Measurements from ENCODE around the gene CCSER1.
"Not testable (repeated sequence)": the region's sequence is repeated elsewhere in the genome, so short reads cannot be mapped to it uniquely, and the experiment has no call there.

CCSER1 gene

DNA sequence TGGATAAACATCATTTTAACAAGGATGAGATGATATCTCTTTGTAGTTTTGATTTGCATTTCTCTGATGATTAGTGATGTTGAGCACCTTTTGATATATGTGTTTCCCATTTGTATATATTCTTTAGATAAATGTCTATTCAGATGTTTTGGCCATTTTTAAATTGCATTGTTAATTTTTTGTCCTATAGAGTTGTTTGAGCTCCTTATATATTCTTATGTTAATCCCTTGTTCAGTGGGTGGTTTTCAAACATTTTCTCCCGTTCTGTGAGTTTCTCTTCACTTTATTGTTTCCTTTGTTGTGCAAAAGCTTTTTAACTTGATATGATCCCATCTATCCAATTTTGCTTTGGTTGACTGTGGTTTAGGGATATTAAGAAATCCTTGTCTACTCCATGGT, 606.0 kb downstream of the CCSER1 start:
- DNase-seq: no peak

DNA sequence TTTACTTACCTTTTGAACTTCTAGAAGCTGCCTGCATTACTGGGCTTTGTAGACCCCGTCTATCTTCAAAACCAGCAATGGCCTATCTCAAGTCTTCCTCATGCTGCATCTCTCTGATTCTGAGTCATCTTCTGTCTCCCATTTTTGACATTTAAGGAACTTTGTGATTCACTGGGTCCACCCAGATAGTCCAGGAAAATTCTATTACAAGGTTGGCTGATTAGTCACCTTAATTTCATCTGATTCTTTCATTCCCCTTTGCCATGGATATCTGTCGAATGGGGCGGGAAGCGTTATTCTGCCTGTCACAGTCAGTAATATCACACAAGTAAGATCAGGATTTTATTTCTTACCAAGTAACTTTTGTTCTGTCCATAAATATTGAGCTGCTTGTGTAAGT, 618.0 kb downstream of the CCSER1 start:
- no peak for DNase-seq

DNA sequence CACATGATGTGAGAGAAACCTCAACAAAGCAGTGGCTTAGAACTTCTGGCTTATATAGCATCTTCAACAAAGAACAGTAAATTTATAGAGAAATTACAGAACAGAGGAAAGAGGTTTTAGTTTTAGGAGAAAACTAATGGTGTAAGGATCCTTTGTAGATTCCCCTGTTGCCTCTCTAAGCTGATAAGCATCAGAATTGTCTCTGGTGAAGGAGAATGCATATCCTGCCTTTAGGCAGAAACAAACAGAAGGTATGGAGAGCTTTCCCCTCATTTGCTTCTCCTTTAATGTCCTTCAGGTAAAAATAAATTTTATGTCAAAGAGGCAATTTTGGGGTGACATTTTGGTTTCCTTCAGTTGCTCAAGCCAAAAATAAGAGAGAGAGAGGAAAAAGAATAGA, 625.9 kb downstream of the CCSER1 start:
- DNase-seq: no peak

GRCh38 chr4:90757534-90758060, 630.4 kb downstream of the CCSER1 start:
- no peak for DNase-seq

DNA sequence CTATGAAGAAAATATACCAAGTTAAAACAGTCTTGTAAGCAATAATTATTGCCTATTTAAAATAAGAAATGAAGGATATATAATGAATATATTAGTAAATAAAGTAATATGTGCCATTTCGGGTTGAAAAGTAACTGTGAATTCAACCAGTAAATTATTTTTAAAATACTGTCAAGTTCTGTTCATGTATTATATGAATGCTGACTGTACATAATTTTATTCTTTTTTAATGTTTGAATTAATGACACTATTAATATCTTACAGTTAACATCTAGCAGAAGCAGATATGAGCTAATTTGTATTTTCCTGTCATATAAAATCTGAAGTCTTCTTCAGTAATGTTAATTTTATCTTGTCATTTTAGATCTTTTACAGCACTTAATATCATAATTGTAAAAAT, 632.9 kb downstream of the CCSER1 start:
- DNase-seq: no peak

GRCh38 chr4:90766837-90767236, 639.6 kb downstream of the CCSER1 start:
- DNase-seq: no peak

- no peak for DNase-seq
These were observed 642.1 kb downstream of the CCSER1 start for GRCh38 chr4:90769251-90769650.

DNA sequence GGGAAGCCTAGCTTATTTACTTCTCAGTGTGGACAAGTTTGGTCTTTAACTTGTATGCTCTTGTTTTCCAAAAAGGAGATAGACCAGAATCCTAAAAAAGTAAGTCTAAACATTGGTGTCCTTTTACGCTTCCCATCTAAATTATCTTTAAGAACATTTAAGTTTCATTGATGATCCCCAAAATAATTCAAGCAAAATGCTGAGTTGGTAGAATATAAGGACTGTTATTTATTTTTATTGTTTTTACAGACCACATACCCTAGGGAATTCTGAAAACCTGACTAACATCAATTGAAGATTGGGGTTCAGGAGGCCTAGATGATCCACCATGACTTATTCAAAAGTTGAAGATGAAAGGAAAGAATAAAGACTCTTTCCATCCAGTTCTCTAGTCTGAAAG, 653.0 kb downstream of the CCSER1 start:
- DNase-seq: no peak

DNA sequence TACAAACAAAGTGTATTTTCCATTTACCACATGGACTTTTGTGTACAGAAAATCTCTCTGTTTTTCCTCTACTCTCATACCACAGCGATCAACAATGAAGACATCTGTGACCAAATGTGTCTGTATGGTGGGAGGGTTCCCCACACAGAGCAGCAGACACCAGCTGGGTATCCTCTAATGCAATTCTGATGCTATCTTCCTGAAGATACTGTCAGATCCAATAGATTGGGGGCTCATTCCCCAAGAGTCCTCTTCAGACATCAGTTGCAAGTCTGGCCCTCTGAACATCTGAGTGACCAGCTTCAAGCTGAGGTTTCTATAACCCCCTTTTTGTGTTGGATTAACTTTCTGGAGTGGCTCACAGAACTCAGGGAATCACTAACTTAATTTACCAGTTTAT, 659.4 kb downstream of the CCSER1 start:
- no peak for DNase-seq

GRCh38 chr4:90792696-90793095, 665.5 kb downstream of the CCSER1 start:
- no peak for DNase-seq

DNA sequence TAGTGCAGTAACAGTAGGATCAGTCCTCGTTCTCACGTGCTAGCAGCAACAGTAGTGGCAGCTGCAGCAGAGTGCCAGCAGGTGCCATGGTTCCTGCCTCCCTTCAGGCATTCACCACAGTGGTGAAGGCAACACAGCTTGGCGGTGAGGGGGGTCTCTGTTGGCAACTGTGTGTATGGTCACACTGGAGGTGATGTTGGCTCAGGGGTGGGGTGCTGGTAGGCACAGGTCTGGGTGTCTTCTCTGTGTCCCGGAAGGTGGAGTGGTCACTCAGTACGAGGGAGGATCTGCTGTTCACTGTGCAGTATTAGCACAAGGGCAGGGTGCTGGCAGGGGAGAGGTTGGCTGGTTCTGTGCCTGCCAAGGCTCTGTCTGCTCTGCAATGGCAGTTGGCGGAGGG, 671.8 kb downstream of the CCSER1 start:
- DNase-seq: no peak

- DNase-seq: no peak
These were observed 672.7 kb downstream of the CCSER1 start for GRCh38 chr4:90799895-90800294.

- no peak for DNase-seq
These were observed 688.4 kb downstream of the CCSER1 start for GRCh38 chr4:90815569-90815968.

GRCh38 chr4:90816754-90817153, 689.6 kb downstream of the CCSER1 start:
- DNase-seq: no peak

DNA sequence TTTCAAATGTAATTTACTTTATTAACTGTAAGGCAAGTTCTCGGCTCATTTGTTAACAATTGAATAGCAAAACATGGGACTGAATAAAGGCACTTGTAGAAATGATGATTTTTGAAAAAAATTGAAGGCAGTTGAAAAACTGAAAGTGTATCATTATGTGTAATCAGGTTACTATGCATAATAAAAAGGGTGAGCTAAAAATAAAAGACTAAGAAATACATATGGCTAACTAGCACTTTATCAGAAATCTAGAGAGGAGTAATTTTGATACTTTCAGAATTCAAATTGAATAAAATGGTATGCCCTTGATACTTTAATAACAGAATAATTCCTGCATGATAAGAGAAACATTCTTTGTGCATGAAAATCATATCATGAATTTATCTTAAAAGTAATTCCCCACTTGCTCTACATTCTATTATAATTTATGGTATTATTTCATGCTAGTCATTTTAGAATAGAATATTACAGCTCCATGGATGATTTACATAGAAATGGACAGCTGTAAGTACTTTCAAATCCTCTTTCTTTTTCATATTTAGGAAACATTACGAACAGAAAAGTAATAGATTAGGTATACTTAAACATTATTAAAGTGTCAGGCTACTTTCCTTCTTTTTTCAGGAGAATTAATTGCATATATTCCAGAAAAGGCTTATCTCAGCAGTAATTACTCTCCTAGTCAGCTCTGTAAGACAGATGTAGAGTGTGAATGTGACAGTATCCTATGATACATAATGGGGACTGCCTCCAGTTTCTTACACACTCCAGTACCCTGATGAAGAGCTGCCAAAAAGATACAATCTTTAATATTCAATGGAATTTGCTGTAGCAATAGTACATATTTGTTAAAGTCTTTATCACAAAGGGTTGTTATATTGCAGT, 697.3 kb downstream of the CCSER1 start:
- DNase-seq: no peak

DNA sequence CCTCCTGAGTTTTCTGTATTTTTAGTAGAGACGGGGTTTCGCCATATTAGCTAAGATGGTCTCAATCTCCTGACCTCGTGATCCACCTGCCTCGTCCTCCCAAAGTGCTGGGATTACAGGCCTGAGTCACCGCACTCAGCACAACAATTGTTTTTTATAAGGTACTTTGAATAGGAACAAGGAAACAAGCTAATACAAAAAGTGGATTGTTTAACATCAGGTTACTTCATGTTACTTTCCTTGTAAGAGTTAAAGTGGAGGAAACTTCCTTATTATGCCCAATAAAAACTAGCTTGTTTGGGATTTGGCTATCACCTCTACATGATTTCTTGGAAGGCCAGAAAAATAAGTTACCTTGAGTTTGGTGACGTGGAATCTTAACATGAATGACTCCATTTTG, 698.7 kb downstream of the CCSER1 start:
- DNase-seq: no peak

- DNase-seq: no peak
These were observed 706.5 kb downstream of the CCSER1 start for GRCh38 chr4:90833706-90834105.

DNA sequence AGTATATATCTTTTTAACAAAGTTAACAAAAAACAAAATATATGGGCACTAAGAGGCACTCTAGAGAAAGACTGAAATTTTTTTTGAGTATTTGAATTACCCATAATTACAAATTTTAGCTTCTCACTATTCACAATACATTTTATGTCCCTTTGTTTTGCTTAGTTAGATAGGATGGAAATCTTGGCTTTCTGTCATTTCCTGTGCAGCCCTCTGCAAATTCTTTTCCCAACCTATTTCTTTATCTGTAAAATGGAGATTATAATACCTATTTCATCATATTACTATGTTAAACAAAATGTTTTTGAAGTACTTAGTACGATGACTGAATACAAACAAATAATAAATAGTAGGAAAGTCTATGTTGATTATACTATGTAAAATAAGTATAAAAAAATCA, 710.0 kb downstream of the CCSER1 start:
- DNase-seq: no peak

DNA sequence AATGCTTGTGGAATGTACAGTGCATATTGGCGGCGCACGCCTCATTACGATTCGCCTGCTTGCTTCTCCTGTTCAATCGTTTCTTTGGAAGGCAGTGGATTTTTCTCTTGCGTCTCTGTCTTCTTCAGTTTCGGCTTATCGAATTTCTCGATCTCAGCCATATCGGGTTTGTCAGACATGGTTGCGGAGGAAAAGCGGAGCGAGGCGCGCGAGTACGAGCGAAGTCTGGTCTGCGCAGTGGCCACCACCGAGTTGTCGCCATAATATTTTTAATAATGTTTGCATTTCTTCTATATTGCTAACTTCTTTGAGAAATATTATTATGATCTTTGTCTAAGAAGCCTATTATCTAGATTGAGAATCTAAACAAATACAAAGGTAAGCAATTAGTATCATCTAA, 711.7 kb downstream of the CCSER1 start:
- DNase-seq: not testable (repeated sequence)

- no peak for DNase-seq
These were observed 713.1 kb downstream of the CCSER1 start for GRCh38 chr4:90840291-90840690.

DNA sequence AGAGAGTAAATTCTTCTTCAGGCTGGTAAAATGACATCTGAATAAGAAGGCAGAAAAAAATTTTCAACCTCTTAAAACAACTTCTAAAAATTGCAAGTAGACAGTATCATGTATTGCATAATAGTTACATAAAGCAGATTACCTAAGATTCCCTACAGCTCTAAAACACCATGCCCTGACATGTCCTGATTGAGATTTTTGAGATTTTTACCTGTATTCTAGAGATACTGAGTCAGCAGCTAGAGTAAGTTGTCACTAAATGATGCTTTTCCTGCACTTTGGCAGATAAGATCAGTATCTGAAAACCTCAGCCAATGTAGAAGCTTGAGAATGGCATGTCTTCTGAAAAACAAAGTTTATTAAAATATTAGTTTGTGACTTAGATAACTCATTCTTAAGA, 713.6 kb downstream of the CCSER1 start:
- DNase-seq: no peak

DNA sequence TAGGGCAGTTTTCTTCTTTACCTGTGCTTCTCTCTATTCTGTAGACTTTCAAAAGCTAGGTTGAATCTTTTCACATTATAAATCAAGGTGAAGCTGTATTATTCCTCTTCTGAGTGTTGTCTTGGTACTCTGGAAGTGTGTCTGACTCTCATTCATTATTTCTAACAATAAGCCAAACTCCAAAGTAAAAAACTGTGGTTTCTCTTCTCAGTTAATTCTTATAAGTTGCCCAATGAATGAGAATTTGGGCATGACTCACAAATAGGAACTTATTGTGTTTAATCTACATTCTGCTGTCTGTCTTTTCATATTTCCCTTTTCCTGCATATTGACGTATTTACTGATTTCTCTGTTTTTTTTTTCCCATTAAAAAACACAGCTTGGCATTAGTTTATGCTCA, 714.5 kb downstream of the CCSER1 start:
- DNase-seq: no peak

- DNase-seq: no peak
These were observed 715.8 kb downstream of the CCSER1 start for GRCh38 chr4:90842960-90843359.

DNA sequence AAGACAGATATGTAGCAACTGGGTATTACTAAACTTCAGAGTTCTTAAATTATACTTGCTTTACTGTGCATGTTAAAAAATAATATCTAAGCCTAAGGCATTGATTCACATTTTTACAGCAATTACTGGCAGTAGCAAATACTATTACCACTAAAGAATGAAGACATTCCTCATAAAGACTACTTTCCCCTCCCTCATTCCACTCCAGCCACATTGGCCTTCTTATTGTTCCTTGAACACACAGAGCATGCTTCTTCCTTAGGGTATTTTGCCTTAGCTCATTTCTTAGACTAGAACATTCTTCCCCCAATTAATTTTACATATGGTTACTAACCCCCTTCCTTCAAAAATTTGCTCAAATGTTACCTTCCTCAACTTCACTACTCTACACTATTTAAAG, 717.0 kb downstream of the CCSER1 start:
- no peak for DNase-seq

- no peak for DNase-seq
These were observed 718.6 kb downstream of the CCSER1 start for GRCh38 chr4:90845777-90846176.

Measured in stimulated activated CD4-positive, alpha-beta T cell treated with anti-CD3 and anti-CD28 coated beads, Interleukin-1b, Interleukin-23, amount 100 ng/mL, for 48 hours (primary cell).